Lower leg skin (tissue), 3 donors: ENCODE data around the gene FRAS1.

Experiments used
- POLR2A ChIP-seq, 2 donors: fragments of 450-650 bp; IDR thresholded peaks; one replicate each; pipeline ENCODE4 v1.6.1; 2016 to 2017; ENCODE audit warnings: antibody characterized with exemption in 2 of 2, mild to moderate bottlenecking in 1 of 2, moderate library complexity in 1 of 2
- TF ChIP-seq, protein P1 (sequence below), 3 donors: fragments of 450-650 bp; IDR thresholded peaks; one replicate each; pipeline ENCODE4 v1.5.1; 2016; ENCODE audit warnings: antibody characterized with exemption in 3 of 3, mild to moderate bottlenecking in 3 of 3, moderate library complexity in 2 of 3

DNA sequence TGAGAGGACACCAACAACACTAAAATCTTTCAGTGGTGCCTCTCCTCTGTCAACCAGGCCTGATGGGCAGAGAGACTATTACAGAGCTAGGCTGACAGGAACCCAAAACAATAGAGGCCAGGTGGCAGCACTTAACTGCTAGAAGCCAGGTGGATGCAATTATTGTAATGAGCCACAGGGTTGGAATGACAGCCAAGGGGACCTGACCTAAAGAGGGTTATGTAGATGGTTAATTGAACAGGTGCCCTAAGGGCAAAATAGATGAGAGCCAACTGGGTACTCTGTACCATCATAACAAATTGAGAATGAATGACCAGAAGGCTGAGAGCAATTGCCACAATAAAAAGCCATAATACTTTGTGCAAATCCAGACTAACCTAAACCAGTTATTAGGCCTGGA, 24.7 kb upstream of the FRAS1 start:
- no peak for TF ChIP-seq POLR2A (IDR thresholded peaks at IDR 0.05)
- TF ChIP-seq, protein P1, sequence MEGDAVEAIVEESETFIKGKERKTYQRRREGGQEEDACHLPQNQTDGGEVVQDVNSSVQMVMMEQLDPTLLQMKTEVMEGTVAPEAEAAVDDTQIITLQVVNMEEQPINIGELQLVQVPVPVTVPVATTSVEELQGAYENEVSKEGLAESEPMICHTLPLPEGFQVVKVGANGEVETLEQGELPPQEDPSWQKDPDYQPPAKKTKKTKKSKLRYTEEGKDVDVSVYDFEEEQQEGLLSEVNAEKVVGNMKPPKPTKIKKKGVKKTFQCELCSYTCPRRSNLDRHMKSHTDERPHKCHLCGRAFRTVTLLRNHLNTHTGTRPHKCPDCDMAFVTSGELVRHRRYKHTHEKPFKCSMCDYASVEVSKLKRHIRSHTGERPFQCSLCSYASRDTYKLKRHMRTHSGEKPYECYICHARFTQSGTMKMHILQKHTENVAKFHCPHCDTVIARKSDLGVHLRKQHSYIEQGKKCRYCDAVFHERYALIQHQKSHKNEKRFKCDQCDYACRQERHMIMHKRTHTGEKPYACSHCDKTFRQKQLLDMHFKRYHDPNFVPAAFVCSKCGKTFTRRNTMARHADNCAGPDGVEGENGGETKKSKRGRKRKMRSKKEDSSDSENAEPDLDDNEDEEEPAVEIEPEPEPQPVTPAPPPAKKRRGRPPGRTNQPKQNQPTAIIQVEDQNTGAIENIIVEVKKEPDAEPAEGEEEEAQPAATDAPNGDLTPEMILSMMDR (IDR thresholded peaks at IDR 0.05) = no peak
